OCI-LY3 (cell line): ENCODE data around the gene CYB561D1.

Experiments
- H2AFZ ChIP-seq: fragments of 200-600, 300-600 bp; shearing (Covaris generic); 2 replicates; pipeline ENCODE4 v1.6.0; 2014; ENCODE audit warnings: antibody characterized with exemption, low read depth, low read length
- H3K27ac ChIP-seq: fragments of 200-600, 300-600 bp; sonication (generic); 2 replicates; pipeline ENCODE4 v1.5.1; 2014; ENCODE audit warnings: mild to moderate bottlenecking, low read length, moderate library complexity, mixed read lengths
- H3K27me3 ChIP-seq: fragments of 200-600, 300-600 bp; sonication (generic); 2 replicates; pipeline ENCODE4 v1.6.1; 2014; ENCODE audit warnings: low read depth, low read length, mixed read lengths
- H3K36me3 ChIP-seq: fragments of 200-600, 300-600 bp; sonication (generic); replicated peaks from 2 replicates; pipeline ENCODE3; 2014; ENCODE audit warnings: low read depth, low read length, mixed read lengths
- H3K4me1 ChIP-seq: fragments of 300-600, 200-600 bp; sonication (generic); 2 replicates; pipeline ENCODE4 v1.6.1; 2014; ENCODE audit warnings: low read length, mixed read lengths
- H3K4me2 ChIP-seq: fragments of 200-600, 300-600 bp; sonication (generic); 2 replicates; pipeline ENCODE4 v1.6.1; 2014; ENCODE audit warnings: low read length, mixed read lengths
- H3K4me3 ChIP-seq: fragments of 300-600, 200-600 bp; sonication (generic); 2 replicates; pipeline ENCODE4 v1.5.1; 2014; ENCODE audit warnings: antibody characterized with exemption, mild to moderate bottlenecking, low read length, moderate library complexity
- H3K79me2 ChIP-seq: fragments of 300-600, 200-600 bp; shearing (Covaris generic); 2 replicates; pipeline ENCODE4 v1.6.1; 2014; ENCODE audit warnings: mild to moderate bottlenecking, low read length, mixed read lengths
- H3K9ac ChIP-seq: fragments of 300-600, 200-600 bp; shearing (Covaris generic); 2 replicates; pipeline ENCODE4 v1.6.0; 2014; ENCODE audit warnings: mild to moderate bottlenecking, low read length, moderate library complexity
- H3K9me3 ChIP-seq: fragments of 200-600, 300-600 bp; shearing (Covaris generic); 2 replicates; pipeline ENCODE4 v1.6.1; 2014; ENCODE audit warnings: low read length, mixed read lengths; ENCODE audit not compliant: insufficient read depth
- H4K20me1 ChIP-seq: fragments of 200-600, 300-600 bp; sonication (generic); 2 replicates; pipeline ENCODE4 v1.6.1; 2016; ENCODE audit warnings: low read length, mixed read lengths; ENCODE audit not compliant: insufficient read depth
- EZH2phosphoT487 ChIP-seq: fragments of 200-600 bp; shearing (Covaris generic); IDR thresholded peaks from 2 replicates; pipeline ENCODE4 v1.6.1; 2018; ENCODE audit warnings: antibody characterized with exemption, mixed run types, low read depth
- TF ChIP-seq, protein P1 (sequence below): fragments of 200-600, 300-600 bp; sonication (generic); IDR thresholded peaks from 2 replicates; pipeline ENCODE4 v1.5.1; 2014; ENCODE audit warnings: antibody characterized with exemption, low read length, low read depth

Gene CYB561D1

DNA sequence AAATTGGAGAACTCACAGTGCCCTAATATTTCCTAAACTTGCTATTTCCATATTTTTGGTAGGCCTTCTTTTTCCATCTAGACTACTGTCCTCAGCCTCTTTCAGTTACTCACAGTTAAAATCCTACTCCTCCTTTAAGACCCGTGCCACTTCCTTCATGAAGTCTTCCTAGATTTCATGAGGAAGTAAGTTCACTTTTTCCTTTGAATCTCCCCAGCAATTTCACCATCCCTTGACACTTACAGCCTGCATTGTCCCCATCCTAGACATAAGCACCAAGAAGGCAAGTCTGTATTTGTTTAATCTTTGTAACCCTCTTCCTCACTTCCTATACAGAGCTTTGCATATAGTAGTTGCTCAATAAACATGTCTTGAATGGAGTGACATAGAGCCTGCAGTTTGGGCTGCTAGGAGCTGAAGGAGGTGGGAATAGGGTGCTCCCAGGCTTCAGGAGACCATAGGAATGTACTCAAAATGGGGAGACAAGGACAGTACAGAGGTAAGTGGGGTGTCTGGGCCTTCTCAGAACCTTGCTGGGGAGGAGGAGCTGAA lies 40.5 kb downstream of the CYB561D1 start:
- no peaks in the 10 kb centered on the region for H3K27me3 ChIP-seq
- no peaks in the 10 kb centered on the region for H4K20me1 ChIP-seq
- H3K79me2 ChIP-seq = no peaks in the 10 kb centered on the region
- TF ChIP-seq EZH2phosphoT487 = no peak
- TF ChIP-seq, protein P1, sequence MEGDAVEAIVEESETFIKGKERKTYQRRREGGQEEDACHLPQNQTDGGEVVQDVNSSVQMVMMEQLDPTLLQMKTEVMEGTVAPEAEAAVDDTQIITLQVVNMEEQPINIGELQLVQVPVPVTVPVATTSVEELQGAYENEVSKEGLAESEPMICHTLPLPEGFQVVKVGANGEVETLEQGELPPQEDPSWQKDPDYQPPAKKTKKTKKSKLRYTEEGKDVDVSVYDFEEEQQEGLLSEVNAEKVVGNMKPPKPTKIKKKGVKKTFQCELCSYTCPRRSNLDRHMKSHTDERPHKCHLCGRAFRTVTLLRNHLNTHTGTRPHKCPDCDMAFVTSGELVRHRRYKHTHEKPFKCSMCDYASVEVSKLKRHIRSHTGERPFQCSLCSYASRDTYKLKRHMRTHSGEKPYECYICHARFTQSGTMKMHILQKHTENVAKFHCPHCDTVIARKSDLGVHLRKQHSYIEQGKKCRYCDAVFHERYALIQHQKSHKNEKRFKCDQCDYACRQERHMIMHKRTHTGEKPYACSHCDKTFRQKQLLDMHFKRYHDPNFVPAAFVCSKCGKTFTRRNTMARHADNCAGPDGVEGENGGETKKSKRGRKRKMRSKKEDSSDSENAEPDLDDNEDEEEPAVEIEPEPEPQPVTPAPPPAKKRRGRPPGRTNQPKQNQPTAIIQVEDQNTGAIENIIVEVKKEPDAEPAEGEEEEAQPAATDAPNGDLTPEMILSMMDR = no peak
- H3K4me3 ChIP-seq = no peak overlapping the region
- H3K9ac ChIP-seq = no peak overlapping the region
- no peak overlapping the region for H3K27ac ChIP-seq
- H3K9me3 ChIP-seq = no peaks in the 10 kb centered on the region
- no peaks in the 10 kb centered on the region for H3K36me3 ChIP-seq
- no peak overlapping the region for H2AFZ ChIP-seq
- no peak overlapping the region for H3K4me2 ChIP-seq
- H3K4me1 ChIP-seq = peaks cover 28% of the 10 kb centered on the region

DNA sequence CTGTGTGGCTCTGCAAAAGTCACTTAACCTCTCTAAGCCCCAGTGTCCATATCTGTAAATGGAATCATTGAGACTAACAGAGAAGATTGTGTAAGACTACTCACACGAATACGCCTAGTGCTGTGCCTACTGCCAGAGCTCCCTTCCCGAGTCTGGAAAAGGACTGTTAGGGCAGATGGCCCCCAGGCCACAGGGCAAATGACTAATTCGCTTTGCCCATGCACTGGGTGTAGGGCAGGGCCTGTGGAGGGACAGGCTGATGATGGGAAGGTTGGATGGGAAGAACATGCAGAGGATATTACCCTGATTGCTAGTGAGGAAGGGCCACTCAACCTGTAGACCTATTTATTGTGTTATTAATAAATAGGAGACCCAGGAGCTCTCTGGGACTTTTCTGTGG lies 41.6 kb downstream of the CYB561D1 start:
- H3K27ac ChIP-seq = no peak overlapping the region
- no peak overlapping the region for H3K4me3 ChIP-seq
- H4K20me1 ChIP-seq = no peaks in the 10 kb centered on the region
- H3K9me3 ChIP-seq = no peaks in the 10 kb centered on the region
- no peak overlapping the region for H3K9ac ChIP-seq
- H2AFZ ChIP-seq = no peak overlapping the region
- H3K4me1 ChIP-seq = peaks cover 20% of the 10 kb centered on the region
- no peaks in the 10 kb centered on the region for H3K36me3 ChIP-seq
- no peaks in the 10 kb centered on the region for H3K27me3 ChIP-seq
- H3K79me2 ChIP-seq = no peaks in the 10 kb centered on the region
- H3K4me2 ChIP-seq = no peak overlapping the region
- no peak for TF ChIP-seq EZH2phosphoT487
- TF ChIP-seq, protein P1 = no peak

DNA sequence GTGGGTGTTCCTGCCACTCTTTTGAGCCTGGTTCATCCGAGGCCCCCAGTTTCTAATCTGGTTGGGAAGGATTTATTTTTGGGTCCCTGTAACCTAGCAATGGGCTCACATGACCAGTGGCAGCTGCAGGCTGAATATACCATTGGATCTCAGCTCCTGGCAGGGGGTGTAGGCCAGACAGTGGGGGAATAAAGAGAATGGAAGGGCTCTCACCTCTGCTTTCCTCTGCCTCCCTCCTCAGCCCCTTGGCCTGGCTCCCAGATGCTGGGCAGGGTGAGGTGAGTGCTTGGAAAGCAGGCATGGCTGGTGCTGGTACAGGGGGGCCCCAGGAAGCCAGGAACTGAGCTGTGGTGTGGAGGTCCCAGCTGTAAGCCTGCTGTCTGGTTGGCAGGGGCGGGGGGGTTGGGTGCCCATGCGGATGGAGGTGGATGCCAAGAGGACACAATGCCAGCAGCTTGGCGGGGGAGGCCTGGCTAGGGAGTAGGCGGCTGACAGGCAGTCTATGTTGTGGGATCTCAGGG lies 42.1 kb downstream of the CYB561D1 start:
- Histone ChIP-seq H2AFZ (no peak overlapping the region), H4K20me1 (no peaks in the 10 kb centered on the region), H3K4me2 (no peak overlapping the region), H3K27ac (no peak overlapping the region), H3K9ac (no peak overlapping the region), H3K4me3 (no peak overlapping the region), H3K79me2 (no peaks in the 10 kb centered on the region), H3K4me1 (peaks cover 16% of the 10 kb centered on the region), H3K36me3 (no peaks in the 10 kb centered on the region), H3K9me3 (no peaks in the 10 kb centered on the region), H3K27me3 (no peaks in the 10 kb centered on the region)
- TF ChIP-seq, protein P1 = no peak
- no peak for TF ChIP-seq EZH2phosphoT487

DNA sequence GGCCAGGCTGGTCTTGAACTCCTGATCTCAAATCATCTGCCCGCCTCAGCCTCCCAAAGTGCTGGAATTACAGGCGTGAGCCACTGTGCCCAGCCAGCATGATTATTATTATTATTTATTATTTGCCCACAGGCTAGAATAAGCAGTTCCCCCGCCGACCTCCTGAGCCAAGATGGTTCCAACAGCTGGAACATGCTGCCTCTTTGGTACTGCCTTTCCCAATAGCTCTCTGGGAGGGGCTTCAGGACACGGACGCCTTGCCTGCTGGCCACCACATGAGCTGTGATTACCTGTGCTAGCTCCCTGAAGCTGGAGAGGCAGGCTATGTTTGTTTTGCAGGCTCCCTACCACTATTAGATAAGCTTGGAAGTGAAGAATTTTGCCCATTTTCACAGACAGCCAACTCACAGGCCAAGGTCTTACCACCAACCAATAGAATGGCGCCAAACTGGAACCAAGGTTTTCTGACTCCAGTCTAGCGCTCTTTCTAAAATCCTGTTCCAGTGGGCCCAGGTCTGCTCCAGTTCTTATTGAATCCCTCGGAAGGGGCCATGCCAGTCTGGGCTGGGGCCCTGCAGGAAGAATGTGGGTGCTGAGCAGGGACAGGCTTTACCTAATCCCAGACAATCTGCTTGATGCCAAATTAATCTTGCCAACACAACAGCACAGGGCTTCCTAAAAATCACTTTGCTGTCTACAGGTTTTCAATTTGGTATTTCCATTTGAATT lies 43.7 kb downstream of the CYB561D1 start:
- peaks cover 2% of the 10 kb centered on the region; the same call in 1 of the 2 replicates for H3K4me1 ChIP-seq
- H3K27me3 ChIP-seq = no peaks in the 10 kb centered on the region
- no peaks in the 10 kb centered on the region for H3K9me3 ChIP-seq
- H3K79me2 ChIP-seq = no peaks in the 10 kb centered on the region
- no peak overlapping the region for H3K4me3 ChIP-seq
- H3K4me2 ChIP-seq = no peak overlapping the region
- no peak overlapping the region for H2AFZ ChIP-seq
- no peak overlapping the region for H3K27ac ChIP-seq
- TF ChIP-seq, protein P1 = no peak
- TF ChIP-seq EZH2phosphoT487 = no peak
- no peak overlapping the region for H3K9ac ChIP-seq
- no peaks in the 10 kb centered on the region for H3K36me3 ChIP-seq
- no peaks in the 10 kb centered on the region for H4K20me1 ChIP-seq
